Cardiac fibroblast (primary cell): ENCODE measurements around the gene ITIH1.

ENCODE experiments used
- DNase-seq, 2 donors: peaks; one replicate each; pipeline versions ENCODE4 v3.0.0 to v3.0.0-alpha.2; 2010; ENCODE audit warnings: low read depth in 2 of 2
- H3K4me3 ChIP-seq, 2 donors: replicated peaks in 1 of 2; 1 replicate in 1 of 2; 2 replicates in 1 of 2; pipeline ENCODE4 v1.5.1; 2011; ENCODE audit warnings: low read depth in 2 of 2, low read length in 2 of 2, mild to moderate bottlenecking in 2 of 2, moderate library complexity in 1 of 2
- TF ChIP-seq, protein P1 (sequence below): IDR thresholded peaks from one replicate; pipeline ENCODE4 v1.5.1; 2011; ENCODE audit warnings: low read depth, mild to moderate bottlenecking, low read length, inconsistent platforms

ITIH1 gene

DNA sequence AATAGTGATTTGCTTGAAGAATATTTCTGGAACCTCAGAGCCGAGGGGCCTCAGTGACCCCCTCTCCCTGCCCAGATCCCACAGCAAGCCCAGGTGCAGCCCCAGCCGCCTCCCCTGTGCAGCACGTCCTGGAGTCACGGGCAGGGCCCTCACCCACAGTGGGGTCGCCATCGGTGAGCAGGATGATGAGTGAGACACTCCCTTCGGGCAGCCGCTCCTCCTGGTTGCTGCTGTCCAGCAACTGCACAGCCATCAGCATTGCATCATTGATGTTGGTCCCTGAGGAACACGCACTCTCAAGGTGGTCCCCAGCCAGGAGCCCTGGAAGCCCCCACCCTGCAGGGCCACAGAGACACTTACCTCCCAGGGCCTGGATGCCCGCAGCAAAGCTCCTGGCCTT, 46.6 kb downstream of the ITIH1 start:
- H3K4me3 ChIP-seq, result no peak overlapping the region
- DNase-seq, result no peak
- TF ChIP-seq, protein P1, sequence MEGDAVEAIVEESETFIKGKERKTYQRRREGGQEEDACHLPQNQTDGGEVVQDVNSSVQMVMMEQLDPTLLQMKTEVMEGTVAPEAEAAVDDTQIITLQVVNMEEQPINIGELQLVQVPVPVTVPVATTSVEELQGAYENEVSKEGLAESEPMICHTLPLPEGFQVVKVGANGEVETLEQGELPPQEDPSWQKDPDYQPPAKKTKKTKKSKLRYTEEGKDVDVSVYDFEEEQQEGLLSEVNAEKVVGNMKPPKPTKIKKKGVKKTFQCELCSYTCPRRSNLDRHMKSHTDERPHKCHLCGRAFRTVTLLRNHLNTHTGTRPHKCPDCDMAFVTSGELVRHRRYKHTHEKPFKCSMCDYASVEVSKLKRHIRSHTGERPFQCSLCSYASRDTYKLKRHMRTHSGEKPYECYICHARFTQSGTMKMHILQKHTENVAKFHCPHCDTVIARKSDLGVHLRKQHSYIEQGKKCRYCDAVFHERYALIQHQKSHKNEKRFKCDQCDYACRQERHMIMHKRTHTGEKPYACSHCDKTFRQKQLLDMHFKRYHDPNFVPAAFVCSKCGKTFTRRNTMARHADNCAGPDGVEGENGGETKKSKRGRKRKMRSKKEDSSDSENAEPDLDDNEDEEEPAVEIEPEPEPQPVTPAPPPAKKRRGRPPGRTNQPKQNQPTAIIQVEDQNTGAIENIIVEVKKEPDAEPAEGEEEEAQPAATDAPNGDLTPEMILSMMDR, result no peak

DNA sequence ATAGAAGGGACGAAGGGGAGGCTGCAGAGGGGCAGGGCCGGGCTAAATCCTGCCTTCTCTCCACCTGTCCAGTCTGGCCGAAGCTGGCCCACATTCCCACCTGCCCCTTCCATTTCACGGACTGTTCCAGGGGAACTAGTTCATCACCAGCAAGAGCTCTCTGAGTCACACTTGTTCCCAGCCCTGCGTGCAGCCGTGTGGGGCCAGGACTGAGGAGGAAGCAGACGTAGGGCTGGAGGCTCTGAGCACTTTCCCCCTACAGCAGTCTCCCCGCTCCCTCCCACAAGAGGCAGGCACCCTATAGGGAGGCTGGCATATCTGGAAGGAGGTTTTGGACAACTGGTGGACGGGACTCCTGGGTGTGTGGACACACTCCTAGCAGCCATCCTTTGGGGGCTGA, 50.0 kb downstream of the ITIH1 start:
- TF ChIP-seq, protein P1, result no peak
- DNase-seq, result peak; percentile 18 to 43
- no peak overlapping the region for H3K4me3 ChIP-seq

DNA sequence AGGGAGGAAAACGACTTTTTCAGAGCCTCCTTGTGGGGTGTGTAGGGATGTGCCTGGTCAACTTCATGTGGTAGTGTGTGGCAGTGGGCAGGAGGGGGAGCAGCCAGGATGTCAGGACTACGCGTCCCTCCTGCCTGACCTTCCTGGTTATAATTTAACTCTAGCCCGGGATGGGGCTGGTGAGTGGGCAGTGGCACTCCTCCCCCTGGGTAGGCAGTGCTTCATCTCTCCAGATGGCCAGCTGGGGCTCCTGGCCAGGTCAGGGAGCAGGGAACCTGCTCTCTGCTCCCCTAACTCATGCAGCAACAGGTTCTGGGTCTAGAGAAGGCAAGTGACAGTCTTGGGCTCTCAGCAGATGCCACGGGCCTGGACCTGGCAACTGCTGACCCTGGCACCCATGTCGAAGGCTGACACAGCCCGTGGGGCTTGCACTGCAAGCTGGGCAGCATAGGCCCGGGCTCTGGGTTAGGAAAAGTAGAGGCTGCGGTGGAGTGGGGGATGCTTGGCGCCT, 50.5 kb downstream of the ITIH1 start:
- H3K4me3 ChIP-seq, result no peak overlapping the region
- TF ChIP-seq, protein P1, result peak; percentile 16
- DNase-seq, result no peak

DNA sequence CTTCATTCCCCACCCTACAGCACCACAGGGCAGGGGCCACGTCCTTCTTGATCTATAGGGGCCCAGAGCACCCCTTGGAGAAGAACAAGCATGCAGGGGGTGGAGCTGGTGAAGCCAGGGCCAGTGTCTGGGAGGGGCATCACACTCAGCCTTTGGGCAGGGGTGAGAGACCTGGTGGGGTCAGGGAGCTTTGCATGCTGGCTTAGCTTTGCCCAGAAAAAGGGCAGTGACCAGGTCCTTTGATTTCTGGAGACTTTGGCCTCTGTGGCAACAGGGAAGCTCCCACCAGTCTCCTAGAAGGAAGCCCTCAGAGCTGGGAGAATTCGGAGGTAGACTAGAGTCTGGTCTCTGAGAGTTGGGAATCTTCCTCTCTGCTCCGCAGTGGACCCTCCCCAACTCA, 52.1 kb downstream of the ITIH1 start:
- no peak for DNase-seq
- TF ChIP-seq, protein P1, result no peak
- no peak overlapping the region for H3K4me3 ChIP-seq

DNA sequence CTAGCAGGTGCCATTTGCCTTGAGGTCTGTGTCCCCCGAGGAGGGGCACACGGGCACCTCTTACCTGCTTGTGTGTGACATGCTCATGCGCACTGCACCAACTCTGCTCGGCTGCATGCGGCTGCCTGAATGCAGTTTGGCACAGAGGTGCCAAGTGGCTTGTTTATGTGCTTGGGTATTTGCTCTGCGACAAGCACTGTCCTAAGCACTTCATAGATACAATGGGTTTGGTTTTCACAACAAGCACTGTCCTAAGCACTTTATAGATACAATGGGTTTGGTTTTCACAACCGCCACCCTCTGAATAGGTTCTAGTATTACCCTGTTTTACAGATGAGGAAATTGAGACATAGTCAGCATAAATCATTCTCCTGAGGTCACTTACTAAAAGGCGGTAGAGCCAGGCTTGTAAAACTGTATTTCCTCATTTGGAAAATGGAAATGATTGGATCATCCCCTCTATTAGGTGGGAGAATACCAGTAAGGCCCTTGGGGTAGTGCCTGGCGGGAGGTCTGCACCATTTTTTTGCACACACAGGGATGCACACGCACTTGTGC, 52.6 kb downstream of the ITIH1 start:
- TF ChIP-seq, protein P1, result no peak
- DNase-seq, result no peak
- H3K4me3 ChIP-seq, result no peak overlapping the region

DNA sequence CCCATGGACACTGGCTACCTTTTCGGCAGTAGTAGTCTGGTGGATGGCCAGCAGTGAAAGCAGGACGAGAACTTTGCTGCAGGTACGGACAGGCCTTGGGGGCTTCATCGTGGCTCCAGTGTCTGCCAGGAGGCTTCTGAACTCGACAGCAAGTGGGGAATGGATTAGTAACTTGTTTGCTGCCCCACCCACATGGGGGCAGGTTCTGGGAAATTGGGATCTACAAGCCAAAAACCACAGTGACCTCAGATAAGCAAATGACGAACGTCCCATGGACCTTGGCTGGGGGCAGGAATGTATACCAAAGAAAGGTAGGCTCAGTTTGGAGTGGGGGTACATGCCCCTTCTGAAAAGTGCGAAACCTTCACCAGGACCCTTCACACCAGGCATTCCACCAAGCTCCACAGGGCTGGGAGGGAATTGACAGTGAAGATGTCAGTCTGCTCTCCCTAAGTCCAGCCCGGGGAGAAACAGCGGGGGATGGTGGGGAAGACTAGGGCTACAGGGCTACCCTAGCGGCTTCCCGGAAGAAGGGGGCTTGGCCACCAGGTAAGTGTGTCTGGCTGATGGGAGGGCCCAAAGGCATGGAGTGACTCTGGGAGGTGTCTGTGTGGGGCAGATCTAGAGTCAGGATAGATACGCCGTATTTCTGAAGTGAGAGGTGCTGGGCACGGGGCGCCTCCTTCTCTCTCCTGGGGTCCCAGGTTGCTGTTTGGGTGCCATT, 53.3 kb downstream of the ITIH1 start, which contains the start of gene ITIH4:
Gene ITIH4, minus strand, starts transcription at position 138 of the 724 bp plus-strand sequence. Its CDS starts 30 bp downstream, at position 108.
- TF ChIP-seq, protein P1, result no peak
- H3K4me3 ChIP-seq, result no peak within 1 kb of the TSS
- peak in 1 of 2 donors; percentile 13 for DNase-seq
